ENCODE measurements around the gene CFHR1. TPM values are rescaled to one million over a fixed set of nuclear protein-coding genes. Genes with fewer than 3 reads are reported as not detected.
"Not testable (repeated sequence)": the region's sequence is repeated elsewhere in the genome, so short reads cannot be mapped to it uniquely, and the experiment has no call there.

CFHR1 gene
- total RNA-seq = not detected in 2 replicates
- long read RNA-seq = 0 reads

- not testable (repeated sequence) for H3K4me3 Mint-ChIP-seq (ENCODE audit: unreplicated experiment); H3K27me3 Mint-ChIP-seq (ENCODE audit: unreplicated experiment); H3K9me3 Mint-ChIP-seq (ENCODE audit: unreplicated experiment); H3K36me3 Mint-ChIP-seq (ENCODE audit: unreplicated experiment); H3K4me1 Mint-ChIP-seq (ENCODE audit: unreplicated experiment); H3K27ac Mint-ChIP-seq (ENCODE audit: unreplicated experiment); DNase-seq (ENCODE audit: extremely low spot score, unreplicated experiment)
Measured at GRCh38 chr1:196819531-196819930, at the start of gene CFHR1. TSS of gene CFHR1 (plus strand) at chr1:196819731. CDS start at chr1:196819845, 114 bp downstream.

GRCh38 chr1:196769823-196770222 lies 49.7 kb upstream of the CFHR1 start:
- not testable (repeated sequence) for H3K36me3 Mint-ChIP-seq (ENCODE audit: unreplicated experiment); H3K4me1 Mint-ChIP-seq (ENCODE audit: unreplicated experiment); H3K27ac Mint-ChIP-seq (ENCODE audit: unreplicated experiment)

GRCh38 chr1:196773713-196774112 lies 45.8 kb upstream of the CFHR1 start:
- H3K27me3 Mint-ChIP-seq (ENCODE audit: unreplicated experiment) = peaks cover 29% of the 10 kb centered on the region
- H3K27ac Mint-ChIP-seq (ENCODE audit: unreplicated experiment) = no peak overlapping the region
- H3K4me3 Mint-ChIP-seq (ENCODE audit: unreplicated experiment) = no peak overlapping the region
- no peaks in the 10 kb centered on the region for H3K36me3 Mint-ChIP-seq (ENCODE audit: unreplicated experiment)
- H3K4me1 Mint-ChIP-seq (ENCODE audit: unreplicated experiment) = no peaks in the 10 kb centered on the region
- DNase-seq (ENCODE audit: extremely low spot score, unreplicated experiment) = no peak
- no peaks in the 10 kb centered on the region for H3K9me3 Mint-ChIP-seq (ENCODE audit: unreplicated experiment)
- no peak for TF ChIP-seq CTCF (IDR thresholded peaks at IDR 0.05)

More at GRCh38 chr1:196769823-196770222, 49.7 kb upstream of the CFHR1 start:
- not testable (repeated sequence) for H3K4me3 Mint-ChIP-seq (ENCODE audit: unreplicated experiment); DNase-seq (ENCODE audit: extremely low spot score, unreplicated experiment); H3K9me3 Mint-ChIP-seq (ENCODE audit: unreplicated experiment)
- H3K27me3 Mint-ChIP-seq (ENCODE audit: unreplicated experiment) = peaks cover 20% of the 10 kb centered on the region

GRCh38 chr1:196774175-196774574 lies 45.4 kb upstream of the CFHR1 start:
- H3K27me3 Mint-ChIP-seq (ENCODE audit: unreplicated experiment) = peaks cover 30% of the 10 kb centered on the region
- no peaks in the 10 kb centered on the region for H3K4me1 Mint-ChIP-seq (ENCODE audit: unreplicated experiment)

GRCh38 chr1:196774603-196775002 lies 44.9 kb upstream of the CFHR1 start, which contains the start of gene CFHR3:
TSS of gene CFHR3 (plus strand) at chr1:196774840. CDS start at chr1:196774887, 47 bp downstream.
- no peak for DNase-seq (ENCODE audit: extremely low spot score, unreplicated experiment)
- no peak within 1 kb of the TSS for H3K4me3 Mint-ChIP-seq (ENCODE audit: unreplicated experiment)
- no peaks in the 10 kb centered on the region for H3K4me1 Mint-ChIP-seq (ENCODE audit: unreplicated experiment)
- peaks cover 29% of the 10 kb centered on the region for H3K27me3 Mint-ChIP-seq (ENCODE audit: unreplicated experiment)
- H3K36me3 Mint-ChIP-seq (ENCODE audit: unreplicated experiment) = no peaks in the 10 kb centered on the region
- H3K27ac Mint-ChIP-seq (ENCODE audit: unreplicated experiment) = no peak within 1 kb of the TSS
- no peaks in the 10 kb centered on the region for H3K9me3 Mint-ChIP-seq (ENCODE audit: unreplicated experiment)
- no peak for TF ChIP-seq CTCF (IDR thresholded peaks at IDR 0.05)

More at GRCh38 chr1:196774175-196774574, 45.4 kb upstream of the CFHR1 start:
- H3K36me3 Mint-ChIP-seq (ENCODE audit: unreplicated experiment) = no peaks in the 10 kb centered on the region
- H3K4me3 Mint-ChIP-seq (ENCODE audit: unreplicated experiment) = no peak overlapping the region
- no peak for DNase-seq (ENCODE audit: extremely low spot score, unreplicated experiment)
- no peaks in the 10 kb centered on the region for H3K9me3 Mint-ChIP-seq (ENCODE audit: unreplicated experiment)
- TF ChIP-seq CTCF (IDR thresholded peaks at IDR 0.05) = no peak
- H3K27ac Mint-ChIP-seq (ENCODE audit: unreplicated experiment) = no peak overlapping the region

GRCh38 chr1:196777603-196778002 lies 41.9 kb upstream of the CFHR1 start:
- no peak overlapping the region for H3K4me3 Mint-ChIP-seq (ENCODE audit: unreplicated experiment)
- H3K27ac Mint-ChIP-seq (ENCODE audit: unreplicated experiment) = no peak overlapping the region
- no peak for TF ChIP-seq CTCF (IDR thresholded peaks at IDR 0.05)
- H3K36me3 Mint-ChIP-seq (ENCODE audit: unreplicated experiment) = no peaks in the 10 kb centered on the region
- no peak for DNase-seq (ENCODE audit: extremely low spot score, unreplicated experiment)
- H3K27me3 Mint-ChIP-seq (ENCODE audit: unreplicated experiment) = peaks cover 22% of the 10 kb centered on the region
- H3K4me1 Mint-ChIP-seq (ENCODE audit: unreplicated experiment) = no peaks in the 10 kb centered on the region
- H3K9me3 Mint-ChIP-seq (ENCODE audit: unreplicated experiment) = no peaks in the 10 kb centered on the region
